OCI-LY3 (cell line): ENCODE results near the gene NODAL.

Experiments
- H2AFZ ChIP-seq: fragments of 200-600, 300-600 bp; shearing (Covaris generic); 2 replicates; pipeline ENCODE4 v1.6.0; 2014; ENCODE audit warnings: antibody characterized with exemption, low read depth, low read length
- H3K27ac ChIP-seq: fragments of 200-600, 300-600 bp; sonication (generic); 2 replicates; pipeline ENCODE4 v1.5.1; 2014; ENCODE audit warnings: mild to moderate bottlenecking, low read length, moderate library complexity, mixed read lengths
- H3K27me3 ChIP-seq: fragments of 200-600, 300-600 bp; sonication (generic); 2 replicates; pipeline ENCODE4 v1.6.1; 2014; ENCODE audit warnings: low read depth, low read length, mixed read lengths
- H3K36me3 ChIP-seq: fragments of 200-600, 300-600 bp; sonication (generic); replicated peaks from 2 replicates; pipeline ENCODE3; 2014; ENCODE audit warnings: low read depth, low read length, mixed read lengths
- H3K4me1 ChIP-seq: fragments of 300-600, 200-600 bp; sonication (generic); 2 replicates; pipeline ENCODE4 v1.6.1; 2014; ENCODE audit warnings: low read length, mixed read lengths
- H3K4me2 ChIP-seq: fragments of 200-600, 300-600 bp; sonication (generic); 2 replicates; pipeline ENCODE4 v1.6.1; 2014; ENCODE audit warnings: low read length, mixed read lengths
- H3K4me3 ChIP-seq: fragments of 300-600, 200-600 bp; sonication (generic); 2 replicates; pipeline ENCODE4 v1.5.1; 2014; ENCODE audit warnings: antibody characterized with exemption, mild to moderate bottlenecking, low read length, moderate library complexity
- H3K79me2 ChIP-seq: fragments of 300-600, 200-600 bp; shearing (Covaris generic); 2 replicates; pipeline ENCODE4 v1.6.1; 2014; ENCODE audit warnings: mild to moderate bottlenecking, low read length, mixed read lengths
- H3K9ac ChIP-seq: fragments of 300-600, 200-600 bp; shearing (Covaris generic); 2 replicates; pipeline ENCODE4 v1.6.0; 2014; ENCODE audit warnings: mild to moderate bottlenecking, low read length, moderate library complexity
- H3K9me3 ChIP-seq: fragments of 200-600, 300-600 bp; shearing (Covaris generic); 2 replicates; pipeline ENCODE4 v1.6.1; 2014; ENCODE audit warnings: low read length, mixed read lengths; ENCODE audit not compliant: insufficient read depth
- H4K20me1 ChIP-seq: fragments of 200-600, 300-600 bp; sonication (generic); 2 replicates; pipeline ENCODE4 v1.6.1; 2016; ENCODE audit warnings: low read length, mixed read lengths; ENCODE audit not compliant: insufficient read depth
- EZH2phosphoT487 ChIP-seq: fragments of 200-600 bp; shearing (Covaris generic); IDR thresholded peaks from 2 replicates; pipeline ENCODE4 v1.6.1; 2018; ENCODE audit warnings: antibody characterized with exemption, mixed run types, low read depth
- TF ChIP-seq, protein P1 (sequence below): fragments of 200-600, 300-600 bp; sonication (generic); IDR thresholded peaks from 2 replicates; pipeline ENCODE4 v1.5.1; 2014; ENCODE audit warnings: antibody characterized with exemption, low read length, low read depth

Gene NODAL

DNA sequence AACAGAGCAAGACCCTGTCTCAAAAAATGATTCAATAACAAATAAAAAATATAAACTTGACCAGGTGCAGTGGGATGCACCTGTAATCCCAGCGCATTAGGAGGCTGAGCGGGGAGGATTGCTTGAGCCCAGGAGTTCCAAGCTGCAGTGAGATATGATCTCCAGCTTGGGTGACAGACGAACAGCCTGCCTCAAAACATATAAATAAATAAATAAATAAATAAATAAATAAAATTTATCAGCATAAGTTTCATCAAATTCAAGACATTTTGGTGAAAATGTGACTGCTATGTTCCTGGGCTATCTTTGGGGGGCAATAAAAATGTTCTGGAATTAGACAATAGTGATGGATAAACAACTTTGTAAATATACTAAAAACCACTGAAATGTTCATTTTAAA lies 42.3 kb downstream of the NODAL start:
- H3K4me2 ChIP-seq = no peak overlapping the region
- no peak overlapping the region for H3K4me3 ChIP-seq
- no peaks in the 10 kb centered on the region for H3K27me3 ChIP-seq
- no peak overlapping the region for H2AFZ ChIP-seq
- H4K20me1 ChIP-seq = no peaks in the 10 kb centered on the region
- no peaks in the 10 kb centered on the region for H3K9me3 ChIP-seq
- H3K36me3 ChIP-seq = no peaks in the 10 kb centered on the region
- H3K79me2 ChIP-seq = peaks cover 2% of the 10 kb centered on the region; the same call in 1 of the 2 replicates
- no peak overlapping the region for H3K27ac ChIP-seq
- TF ChIP-seq EZH2phosphoT487 = no peak
- TF ChIP-seq, protein P1, sequence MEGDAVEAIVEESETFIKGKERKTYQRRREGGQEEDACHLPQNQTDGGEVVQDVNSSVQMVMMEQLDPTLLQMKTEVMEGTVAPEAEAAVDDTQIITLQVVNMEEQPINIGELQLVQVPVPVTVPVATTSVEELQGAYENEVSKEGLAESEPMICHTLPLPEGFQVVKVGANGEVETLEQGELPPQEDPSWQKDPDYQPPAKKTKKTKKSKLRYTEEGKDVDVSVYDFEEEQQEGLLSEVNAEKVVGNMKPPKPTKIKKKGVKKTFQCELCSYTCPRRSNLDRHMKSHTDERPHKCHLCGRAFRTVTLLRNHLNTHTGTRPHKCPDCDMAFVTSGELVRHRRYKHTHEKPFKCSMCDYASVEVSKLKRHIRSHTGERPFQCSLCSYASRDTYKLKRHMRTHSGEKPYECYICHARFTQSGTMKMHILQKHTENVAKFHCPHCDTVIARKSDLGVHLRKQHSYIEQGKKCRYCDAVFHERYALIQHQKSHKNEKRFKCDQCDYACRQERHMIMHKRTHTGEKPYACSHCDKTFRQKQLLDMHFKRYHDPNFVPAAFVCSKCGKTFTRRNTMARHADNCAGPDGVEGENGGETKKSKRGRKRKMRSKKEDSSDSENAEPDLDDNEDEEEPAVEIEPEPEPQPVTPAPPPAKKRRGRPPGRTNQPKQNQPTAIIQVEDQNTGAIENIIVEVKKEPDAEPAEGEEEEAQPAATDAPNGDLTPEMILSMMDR = no peak
- no peak overlapping the region for H3K9ac ChIP-seq
- peaks cover 4% of the 10 kb centered on the region; the same call in 1 of the 2 replicates for H3K4me1 ChIP-seq

GRCh38 chr10:70396140-70396539 lies 45.3 kb downstream of the NODAL start:
- H3K36me3 ChIP-seq = no peaks in the 10 kb centered on the region
- H3K4me2 ChIP-seq = no peak overlapping the region
- no peaks in the 10 kb centered on the region for H3K27me3 ChIP-seq
- H3K27ac ChIP-seq = no peak overlapping the region
- no peak overlapping the region for H3K9ac ChIP-seq
- H2AFZ ChIP-seq = no peak overlapping the region
- H3K9me3 ChIP-seq = no peaks in the 10 kb centered on the region
- no peaks in the 10 kb centered on the region for H4K20me1 ChIP-seq
- no peak overlapping the region for H3K4me3 ChIP-seq
- no peaks in the 10 kb centered on the region for H3K79me2 ChIP-seq
- no peaks in the 10 kb centered on the region for H3K4me1 ChIP-seq
- no peak for TF ChIP-seq EZH2phosphoT487
- TF ChIP-seq, protein P1 = no peak

DNA sequence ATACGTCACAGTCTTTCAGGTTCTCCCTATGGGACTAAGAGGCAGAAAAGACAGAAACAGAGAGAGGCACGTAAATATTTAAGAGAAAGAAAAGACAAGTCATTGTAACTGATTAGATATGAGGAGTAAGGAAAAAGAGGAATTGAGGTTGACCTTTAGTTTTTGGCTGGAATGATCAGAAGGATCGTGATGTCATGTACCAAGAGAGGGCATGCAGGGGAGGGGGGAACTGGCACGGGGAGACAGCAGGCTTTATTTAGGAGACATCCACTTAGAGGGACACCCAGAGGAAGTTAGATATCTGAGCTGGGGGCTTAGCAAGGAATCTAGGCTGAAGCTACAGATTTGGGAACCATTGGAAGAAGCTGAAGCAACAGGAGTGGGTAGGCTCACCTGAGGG lies 49.8 kb downstream of the NODAL start:
- Histone ChIP-seq H3K27me3 (peaks cover 3% of the 10 kb centered on the region; the same call in 1 of the 2 replicates), H4K20me1 (no peaks in the 10 kb centered on the region), H3K9ac (no peak overlapping the region), H3K9me3 (no peaks in the 10 kb centered on the region), H3K4me3 (no peak overlapping the region), H3K79me2 (no peaks in the 10 kb centered on the region), H3K27ac (no peak overlapping the region), H3K4me1 (peaks cover 4% of the 10 kb centered on the region; the same call in 1 of the 2 replicates), H3K4me2 (no peak overlapping the region), H3K36me3 (no peaks in the 10 kb centered on the region), H2AFZ (no peak overlapping the region)
- no peak for TF ChIP-seq EZH2phosphoT487
- TF ChIP-seq, protein P1 = no peak
